Tibial nerve (tissue), 4 donors: ENCODE measurements around the gene PSMB3. TPM values are rescaled to one million over a fixed set of nuclear protein-coding genes. Genes with fewer than 3 reads are reported as not detected.
A peak's percentile ranks its signal among the peaks of the same experiment; 100 is the strongest.

Source experiments
- DNase-seq, 2 donors: peaks; one replicate each; pipeline ENCODE4 v3.0.0-alpha.2; 2019; ENCODE audit warnings: low spot score in 2 of 2
- H3K27ac ChIP-seq, 4 donors: fragments of 200-600 bp; sonication (generic) in 3 of 4; one replicate each; pipeline ENCODE4 v1.5.1; 2017 to 2019; ENCODE audit warnings: mild to moderate bottlenecking in 1 of 4
- H3K27me3 ChIP-seq, 2 donors: fragments of 200-600 bp; sonication (generic) in 1 of 2; one replicate each; pipeline versions ENCODE4 v1.5.1 to v1.6.0; 2017 to 2019
- H3K36me3 ChIP-seq, 3 donors: fragments of 200-600 bp; sonication (generic); one replicate each; pipeline ENCODE4 v1.5.1; 2018 to 2019
- H3K4me1 ChIP-seq, 4 donors: fragments of 200-600 bp; sonication (generic) in 3 of 4; one replicate each; pipeline ENCODE4 v1.5.1; 2017 to 2019
- H3K4me3 ChIP-seq, 4 donors: fragments of 200-600 bp; sonication (generic) in 3 of 4; one replicate each; pipeline ENCODE4 v1.5.1; 2017 to 2019; ENCODE audit warnings: mild to moderate bottlenecking in 1 of 4, moderate library complexity in 1 of 4
- H3K9me3 ChIP-seq, 4 donors: fragments of 200-600 bp; sonication (generic) in 3 of 4; one replicate each; pipeline ENCODE4 v1.5.1; 2017 to 2019
- CTCF ChIP-seq, 5 experiments: fragments of 200-600 bp in 3 of 5; fragments of 450-650 bp in 2 of 5; sonication (generic) in 3 of 5; IDR thresholded peaks; one replicate each; pipeline ENCODE4 v1.5.1; 2016 to 2019; ENCODE audit warnings: antibody characterized with exemption in 5 of 5, mild to moderate bottlenecking in 3 of 5, moderate library complexity in 2 of 5
- EP300 ChIP-seq, 2 donors: sonication (generic); formaldehyde crosslinking; IDR thresholded peaks; one replicate each; pipeline ENCODE4 v1.6.1; 2017; ENCODE audit warnings: antibody characterized with exemption in 2 of 2, mild to moderate bottlenecking in 1 of 2
- POLR2A ChIP-seq, 2 donors: fragments of 450-650 bp; IDR thresholded peaks; one replicate each; pipeline ENCODE4 v1.6.1; 2017; ENCODE audit warnings: antibody characterized with exemption in 2 of 2, mild to moderate bottlenecking in 2 of 2, moderate library complexity in 2 of 2
- WGBS, 2 donors: methylation state at CpG; one replicate each; pipeline ENCODE4 v1.1.5; 2018; 5-methylcytosine and 5-hydroxymethylcytosine counted together
- total RNA-seq, 4 donors: library from RNA; depleted of rRNA; stranded (reverse); fragments of >200 nt; gene quantifications; one replicate each; pipeline ENCODE4 v1.1.0, GENCODE V29; 2016

PSMB3 gene
- total RNA-seq, 4 donors from 2014 or later = 88.8 to 146 (median 141) TPM

- 1 to 3% methylated on average over 29 to 46 of the region's 47 CpGs for WGBS, 2 donors
Measured at GRCh38 chr17:38748149-38748891, 4.2 kb upstream of the PSMB3 start, which contains the start of gene PCGF2. Gene PCGF2, minus strand, starts transcription at chr17:38748336. Its CDS starts 7,934 bp downstream, at chr17:38740402.

GRCh38 chr17:38748892-38749222 is 3.7 kb upstream of the PSMB3 start:
- Histone ChIP-seq H3K36me3 (peaks cover 0 to 5% (median 0%) of the 10 kb centered on the region in 3 donors), H3K4me3 (peak overlapping the region; percentile 50 to 95 (median 80)), H3K4me1 (peaks cover 0 to 70% (median 54%) of the 10 kb centered on the region in 4 donors), H3K27ac (peak overlapping the region; percentile 57 to 91 (median 87)), H3K27me3 (peaks cover 0 to 3% of the 10 kb centered on the region in 2 donors), H3K9me3 (no peaks in the 10 kb centered on the region)
- no peak for TF ChIP-seq EP300 (IDR thresholded peaks at IDR 0.05)
- no peak for TF ChIP-seq CTCF (IDR thresholded peaks at IDR 0.05)
- no peak for TF ChIP-seq POLR2A (IDR thresholded peaks at IDR 0.05)
- WGBS, 2 donors = 1 to 3% methylated on average over 7 to 29 of the region's 32 CpGs
- peak in 1 of 2 donors; percentile 12 for DNase-seq

More at GRCh38 chr17:38748149-38748891, 4.2 kb upstream of the PSMB3 start, which contains the start of gene PCGF2:
- peak; percentile 94 to 99 for DNase-seq
- TF ChIP-seq POLR2A (IDR thresholded peaks at IDR 0.05) (peak in 1 of 2 donors; percentile 37), CTCF (IDR thresholded peaks at IDR 0.05) (no peak), EP300 (IDR thresholded peaks at IDR 0.05) (peak in 1 of 2 donors; percentile 83)
- no peaks in the 10 kb centered on the region for H3K9me3 ChIP-seq
- H3K36me3 ChIP-seq = peaks cover 0 to 3% (median 0%) of the 10 kb centered on the region in 3 donors
- H3K4me3 ChIP-seq = peak within 1 kb of the TSS; percentile 50 to 95 (median 80)
- peaks cover 0 to 3% of the 10 kb centered on the region in 2 donors for H3K27me3 ChIP-seq
- H3K27ac ChIP-seq = peak within 1 kb of the TSS; percentile 57 to 91 (median 87)
- H3K4me1 ChIP-seq = peaks cover 0 to 70% (median 49%) of the 10 kb centered on the region in 4 donors

- peak overlapping the region; percentile 50 to 95 (median 80) for H3K4me3 ChIP-seq
- H3K36me3 ChIP-seq = peaks cover 0 to 11% (median 0%) of the 10 kb centered on the region in 3 donors
- peak in 1 of 2 donors; percentile 47 for TF ChIP-seq POLR2A (IDR thresholded peaks at IDR 0.05)
- peak in 1 of 2 donors; percentile 81 for TF ChIP-seq EP300 (IDR thresholded peaks at IDR 0.05)
- peak in 1 of 5 experiments; percentile 9 for TF ChIP-seq CTCF (IDR thresholded peaks at IDR 0.05)
- 0 to 1% methylated on average over 55 to 66 of the region's 79 CpGs for WGBS, 2 donors
- H3K27me3 ChIP-seq = peaks cover 0 to 3% of the 10 kb centered on the region in 2 donors
- peak; percentile 77 to 79 for DNase-seq
- no peaks in the 10 kb centered on the region for H3K9me3 ChIP-seq
- peak overlapping the region; percentile 57 to 91 (median 87) for H3K27ac ChIP-seq
- H3K4me1 ChIP-seq = peaks cover 0 to 70% (median 56%) of the 10 kb centered on the region in 4 donors
Measured at GRCh38 chr17:38749223-38750043, 3.1 kb upstream of the PSMB3 start.

- Histone ChIP-seq H3K9me3 (no peaks in the 10 kb centered on the region), H3K36me3 (peaks cover 0 to 16% (median 0%) of the 10 kb centered on the region in 3 donors), H3K27ac (peak overlapping the region; percentile 57 to 91 (median 87)), H3K27me3 (peaks cover 0 to 3% of the 10 kb centered on the region in 2 donors), H3K4me1 (peaks cover 0 to 71% (median 56%) of the 10 kb centered on the region in 4 donors), H3K4me3 (peak overlapping the region; percentile 50 to 95 (median 80))
- DNase-seq = no peak
- no peak for TF ChIP-seq POLR2A (IDR thresholded peaks at IDR 0.05)
- no peak for TF ChIP-seq CTCF (IDR thresholded peaks at IDR 0.05)
- TF ChIP-seq EP300 (IDR thresholded peaks at IDR 0.05) = no peak
- WGBS, 2 donors = 5 to 12% methylated on average over 12 of the region's 12 CpGs
Measured at GRCh38 chr17:38750044-38750311, 2.6 kb upstream of the PSMB3 start.
